ENCODE measurements around the gene PCED1B.
"Not testable (repeated sequence)": the region's sequence is repeated elsewhere in the genome, so short reads cannot be mapped to it uniquely, and the experiment has no call there.

Gene PCED1B

GRCh38 chr12:47088021-47088944 is 8.9 kb downstream of the PCED1B start:
- no peak for DNase-seq (ENCODE audit: low read depth in 2 of 2)

GRCh38 chr12:47091009-47091408 is 11.6 kb downstream of the PCED1B start:
- DNase-seq (ENCODE audit: low read depth in 2 of 2) = no peak

- no peak for DNase-seq (ENCODE audit: low read depth in 2 of 2)
Measured at GRCh38 chr12:47094804-47095203, 15.4 kb downstream of the PCED1B start.

GRCh38 chr12:47095446-47096236 is 16.2 kb downstream of the PCED1B start:
- no peak for DNase-seq (ENCODE audit: low read depth in 2 of 2)

- no peak for DNase-seq (ENCODE audit: low read depth in 2 of 2)
Measured at GRCh38 chr12:47097276-47097896, 18.0 kb downstream of the PCED1B start.

GRCh38 chr12:47098099-47098498 is 18.7 kb downstream of the PCED1B start:
- DNase-seq (ENCODE audit: low read depth in 2 of 2) = no peak

- DNase-seq (ENCODE audit: low read depth in 2 of 2) = no peak
Measured at GRCh38 chr12:47099610-47100009, 20.2 kb downstream of the PCED1B start.

- DNase-seq (ENCODE audit: low read depth in 2 of 2) = no peak
Measured at GRCh38 chr12:47100160-47100559, 20.7 kb downstream of the PCED1B start.

- no peak for DNase-seq (ENCODE audit: low read depth in 2 of 2)
Measured at GRCh38 chr12:47102406-47102805, 23.0 kb downstream of the PCED1B start.

- DNase-seq (ENCODE audit: low read depth in 2 of 2) = no peak
Measured at GRCh38 chr12:47102845-47103651, 23.6 kb downstream of the PCED1B start.

GRCh38 chr12:47105914-47106674 is 26.7 kb downstream of the PCED1B start:
- DNase-seq (ENCODE audit: low read depth in 2 of 2) = no peak

GRCh38 chr12:47107446-47107845 is 28.0 kb downstream of the PCED1B start:
- DNase-seq (ENCODE audit: low read depth in 2 of 2) = no peak

GRCh38 chr12:47107926-47108325 is 28.5 kb downstream of the PCED1B start:
- no peak for DNase-seq (ENCODE audit: low read depth in 2 of 2)

- DNase-seq (ENCODE audit: low read depth in 2 of 2) = no peak
Measured at GRCh38 chr12:47110011-47110541, 30.7 kb downstream of the PCED1B start.

- no peak for DNase-seq (ENCODE audit: low read depth in 2 of 2)
Measured at GRCh38 chr12:47110718-47111391, 31.4 kb downstream of the PCED1B start.

GRCh38 chr12:47111392-47111778 is 32.0 kb downstream of the PCED1B start:
- DNase-seq (ENCODE audit: low read depth in 2 of 2) = no peak

GRCh38 chr12:47111854-47112253 is 32.4 kb downstream of the PCED1B start:
- DNase-seq (ENCODE audit: low read depth in 2 of 2) = no peak

- DNase-seq (ENCODE audit: low read depth in 2 of 2) = no peak
Measured at GRCh38 chr12:47112679-47113078, 33.3 kb downstream of the PCED1B start.

- no peak for DNase-seq (ENCODE audit: low read depth in 2 of 2)
Measured at GRCh38 chr12:47114481-47114892, 35.1 kb downstream of the PCED1B start.

GRCh38 chr12:47117305-47117704 is 37.9 kb downstream of the PCED1B start:
- DNase-seq (ENCODE audit: low read depth in 2 of 2) = not testable (repeated sequence)
